Skeletal muscle tissue (tissue), 4 donors: ENCODE measurements around the gene NATD1. TPM values are rescaled to one million over a fixed set of nuclear protein-coding genes. Genes with fewer than 3 reads are reported as not detected.
"Not testable (repeated sequence)": the region's sequence is repeated elsewhere in the genome, so short reads cannot be mapped to it uniquely, and the experiment has no call there.

Source experiments
- H3K27ac ChIP-seq: one replicate; pipeline ENCODE4 v1.7.0; 2013; ENCODE audit warnings: mild to moderate bottlenecking, low read depth, low read length, inconsistent platforms
- H3K27me3 ChIP-seq, 3 donors: one replicate each; pipeline ENCODE4 v1.7.0; 2013; ENCODE audit warnings: low read length in 3 of 3; ENCODE audit not compliant: control insufficient read depth in 3 of 3, insufficient read depth in 3 of 3
- H3K36me3 ChIP-seq, 3 donors: one replicate each; pipeline ENCODE4 v1.7.0; 2013; ENCODE audit warnings: low read length in 3 of 3; ENCODE audit not compliant: control insufficient read depth in 3 of 3, insufficient read depth in 3 of 3
- H3K4me1 ChIP-seq, 3 donors: one replicate each; pipeline ENCODE4 v1.7.0; 2013; ENCODE audit warnings: low read length in 3 of 3, mild to moderate bottlenecking in 3 of 3; ENCODE audit not compliant: control insufficient read depth in 3 of 3, insufficient read depth in 3 of 3
- H3K4me3 ChIP-seq, 3 donors: one replicate each; pipeline ENCODE4 v1.7.0; 2013; ENCODE audit warnings: low read length in 3 of 3
- H3K9ac ChIP-seq, 3 donors: one replicate each; pipeline ENCODE4 v1.7.0; 2013; ENCODE audit warnings: low read length in 3 of 3, mild to moderate bottlenecking in 3 of 3, moderate library complexity in 2 of 3, low read depth in 1 of 3
- H3K9me3 ChIP-seq, 3 donors: one replicate each; pipeline ENCODE4 v1.7.0; 2013; ENCODE audit warnings: low read length in 3 of 3; ENCODE audit not compliant: control insufficient read depth in 3 of 3
- total RNA-seq: library from RNA; depleted of rRNA; stranded (reverse); fragments of >200 nt; gene quantifications from one replicate; pipeline ENCODE4 v1.2.3, GENCODE V29; 2014
- donor health status: Osteomylitis.

Gene NATD1
- total RNA-seq, 1 donor from 2014 or later = 3.7 TPM

DNA sequence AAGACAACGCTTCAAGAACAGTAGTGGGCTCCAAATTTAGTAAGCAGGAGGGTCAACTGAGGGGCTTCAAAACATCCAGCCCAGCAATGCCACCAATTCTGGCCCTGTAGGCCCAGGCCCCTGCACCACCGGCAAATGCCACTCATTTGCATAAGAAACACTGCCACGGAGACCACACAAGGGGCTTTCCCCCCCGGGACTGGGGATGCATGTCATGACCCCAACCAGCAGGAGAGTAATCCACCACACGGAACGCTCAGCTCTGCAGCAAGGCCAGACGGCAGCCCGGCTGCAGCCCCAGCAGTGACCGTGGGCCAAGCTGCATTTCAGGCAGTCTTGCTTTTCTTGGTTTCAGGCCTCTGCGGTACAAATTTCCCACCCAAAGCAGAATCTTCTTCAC lies 53.4 kb downstream of the NATD1 start:
- Histone ChIP-seq H3K9ac (peak overlapping the region in 2 of 3 donors; percentile 37 to 77), H3K27me3 (no peaks in the 10 kb centered on the region), H3K27ac (peak overlapping the region; percentile 72), H3K4me1 (peaks cover 65 to 75% (median 73%) of the 10 kb centered on the region in 3 donors), H3K36me3 (peaks cover 21 to 26% (median 22%) of the 10 kb centered on the region in 3 donors), H3K9me3 (no peaks in the 10 kb centered on the region), H3K4me3 (peak overlapping the region in 2 of 3 donors; percentile 48 to 65)

DNA sequence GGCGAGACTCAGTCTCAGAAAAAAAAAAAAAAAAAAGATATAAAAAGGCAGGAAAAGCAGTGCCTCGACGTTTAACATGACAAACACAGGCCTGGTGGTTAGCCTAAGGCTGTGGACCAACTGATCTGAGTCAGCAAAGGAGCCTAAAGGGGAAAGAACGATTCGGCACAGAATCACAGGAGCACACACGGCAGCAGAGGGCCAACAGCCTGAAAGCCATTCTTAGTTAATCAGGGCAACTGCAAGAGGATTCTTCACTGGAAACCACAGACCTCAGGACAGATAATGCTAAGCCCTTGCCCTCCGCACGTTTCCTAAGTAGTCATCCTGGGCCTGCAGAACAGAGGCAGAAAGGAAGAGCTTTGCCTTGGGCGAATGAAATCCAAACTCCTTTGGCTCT lies 53.9 kb downstream of the NATD1 start:
- Histone ChIP-seq H3K4me3 (peak overlapping the region in 1 of 3 donors; percentile 29), H3K4me1 (peaks cover 65 to 76% (median 75%) of the 10 kb centered on the region in 3 donors), H3K9me3 (no peaks in the 10 kb centered on the region), H3K27me3 (no peaks in the 10 kb centered on the region), H3K27ac (peak overlapping the region; percentile 72), H3K9ac (peak overlapping the region in 2 of 3 donors; percentile 37 to 77), H3K36me3 (peaks cover 21 to 26% (median 22%) of the 10 kb centered on the region in 3 donors)

DNA sequence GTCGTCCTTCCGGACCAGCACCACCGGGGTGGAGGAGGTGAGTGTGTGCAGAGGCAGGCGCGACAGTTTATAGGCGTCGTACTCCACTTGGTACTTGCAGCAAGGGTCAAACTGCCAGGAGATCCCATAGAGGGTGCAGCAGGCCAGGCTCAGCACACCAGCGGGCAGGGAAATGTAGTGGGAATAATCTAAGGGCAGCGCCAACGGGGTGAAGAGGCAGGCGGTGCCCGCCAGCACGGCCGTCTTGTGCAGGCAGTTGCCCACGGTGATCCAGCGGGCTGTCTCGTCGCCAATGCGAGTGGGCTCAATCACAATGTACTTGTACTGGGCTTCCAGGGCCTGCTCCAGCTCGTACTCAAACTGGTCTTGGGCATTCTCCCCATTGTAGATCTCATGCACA lies 54.8 kb downstream of the NATD1 start:
- H3K4me1 ChIP-seq = peaks cover 68 to 84% (median 80%) of the 10 kb centered on the region in 3 donors
- no peaks in the 10 kb centered on the region for H3K9me3 ChIP-seq
- no peak overlapping the region for H3K4me3 ChIP-seq
- H3K27me3 ChIP-seq = no peaks in the 10 kb centered on the region
- H3K27ac ChIP-seq = peak overlapping the region; percentile 72
- H3K9ac ChIP-seq = peak overlapping the region in 2 of 3 donors; percentile 25 to 35
- peaks cover 21 to 26% (median 22%) of the 10 kb centered on the region in 3 donors for H3K36me3 ChIP-seq

DNA sequence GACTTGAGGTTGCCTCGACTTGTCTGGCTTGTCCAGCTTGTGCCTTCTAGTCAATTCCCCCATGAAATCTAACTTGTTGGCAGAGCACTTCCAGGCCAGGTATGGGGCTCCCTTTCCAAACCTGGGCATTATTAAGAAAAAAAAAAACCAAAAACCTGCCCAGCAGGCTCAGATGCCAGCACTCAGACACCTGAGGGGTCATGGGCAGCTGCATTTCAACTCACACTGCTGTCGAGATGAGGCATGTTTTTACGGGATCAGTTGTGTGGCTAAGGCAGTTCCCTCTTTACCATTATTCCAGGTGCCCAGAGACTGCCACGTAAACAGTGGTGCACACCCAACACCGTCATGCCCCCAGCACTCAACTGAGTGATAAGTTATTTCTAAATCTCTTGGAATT lies 57.1 kb downstream of the NATD1 start:
- Histone ChIP-seq H3K27ac (no peak overlapping the region), H3K4me3 (no peak overlapping the region), H3K27me3 (no peaks in the 10 kb centered on the region), H3K9me3 (no peaks in the 10 kb centered on the region), H3K36me3 (peaks cover 17 to 25% (median 24%) of the 10 kb centered on the region in 3 donors), H3K4me1 (peaks cover 64 to 81% (median 74%) of the 10 kb centered on the region in 3 donors), H3K9ac (peak overlapping the region in 1 of 3 donors; percentile 33)

DNA sequence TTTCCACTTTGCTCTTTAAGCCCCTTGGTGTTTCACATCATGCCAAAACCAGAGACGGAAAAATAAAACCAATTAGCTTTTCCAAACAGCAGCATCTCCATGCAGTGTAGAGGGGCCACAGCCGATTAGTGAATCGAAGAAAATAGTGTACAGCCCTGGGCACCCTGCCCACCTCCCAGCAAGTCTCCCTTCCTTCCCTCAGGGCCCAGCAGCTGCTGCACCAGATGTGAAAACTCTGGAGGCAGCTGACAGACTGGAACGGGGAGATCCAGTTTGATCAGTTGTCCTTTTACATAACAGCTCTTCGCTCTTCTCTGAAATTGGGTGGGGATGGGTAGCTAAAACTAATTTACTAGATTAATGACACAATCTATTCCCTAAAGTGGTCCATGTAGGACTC lies 58.5 kb downstream of the NATD1 start:
- Histone ChIP-seq H3K9me3 (no peaks in the 10 kb centered on the region), H3K4me3 (peak overlapping the region in 1 of 3 donors; percentile 24), H3K27me3 (no peaks in the 10 kb centered on the region), H3K9ac (no peak overlapping the region), H3K4me1 (peaks cover 61 to 72% (median 66%) of the 10 kb centered on the region in 3 donors), H3K27ac (peak overlapping the region; percentile 48), H3K36me3 (peaks cover 22 to 30% (median 26%) of the 10 kb centered on the region in 3 donors)

DNA sequence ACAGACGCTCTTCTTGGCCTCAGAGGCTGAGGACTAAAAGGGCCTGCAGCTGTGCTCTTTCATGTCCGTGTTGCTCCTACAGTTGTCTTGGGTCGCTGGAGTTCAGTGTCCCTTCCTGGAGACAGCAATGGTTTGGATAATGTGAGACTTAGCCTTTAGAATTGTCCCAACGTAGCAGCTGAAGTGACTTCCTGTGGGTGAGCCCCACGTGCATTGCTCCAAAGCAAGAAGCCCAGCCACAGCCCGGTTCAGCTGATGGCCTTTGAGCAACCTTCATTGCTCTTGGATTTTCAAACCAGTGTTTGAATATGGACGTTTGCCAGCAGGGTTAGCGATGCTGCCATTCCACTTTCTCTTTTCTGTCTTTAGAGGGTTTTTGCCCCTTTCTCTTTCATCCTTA lies 59.0 kb downstream of the NATD1 start:
- H3K9ac ChIP-seq = peak overlapping the region in 2 of 3 donors; percentile 22 to 55
- no peaks in the 10 kb centered on the region for H3K27me3 ChIP-seq
- H3K27ac ChIP-seq = peak overlapping the region; percentile 48
- peaks cover 58 to 69% (median 62%) of the 10 kb centered on the region in 3 donors for H3K4me1 ChIP-seq
- H3K9me3 ChIP-seq = no peaks in the 10 kb centered on the region
- H3K4me3 ChIP-seq = peak overlapping the region in 1 of 3 donors; percentile 43
- H3K36me3 ChIP-seq = peaks cover 22 to 32% (median 26%) of the 10 kb centered on the region in 3 donors

DNA sequence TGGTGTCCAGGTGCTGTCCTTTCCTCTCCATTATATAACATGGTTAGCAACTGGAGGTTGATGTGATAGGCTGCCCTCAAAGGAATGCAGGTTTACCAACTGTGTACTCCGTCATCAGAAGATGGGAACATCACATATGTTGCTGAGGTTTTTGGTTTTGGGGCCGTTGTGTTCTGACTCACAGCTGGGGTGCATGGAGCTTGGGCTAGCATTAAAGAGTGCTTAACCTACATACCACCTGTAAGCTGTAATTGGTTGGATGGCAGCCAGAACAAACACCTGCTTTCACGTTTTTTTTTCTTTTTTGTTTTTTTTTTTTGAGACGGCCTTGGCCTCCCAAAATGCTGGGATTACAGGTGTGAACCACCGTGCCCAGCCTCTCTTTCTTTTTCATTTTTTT lies 60.2 kb downstream of the NATD1 start:
- H3K9ac ChIP-seq = no peak overlapping the region

DNA sequence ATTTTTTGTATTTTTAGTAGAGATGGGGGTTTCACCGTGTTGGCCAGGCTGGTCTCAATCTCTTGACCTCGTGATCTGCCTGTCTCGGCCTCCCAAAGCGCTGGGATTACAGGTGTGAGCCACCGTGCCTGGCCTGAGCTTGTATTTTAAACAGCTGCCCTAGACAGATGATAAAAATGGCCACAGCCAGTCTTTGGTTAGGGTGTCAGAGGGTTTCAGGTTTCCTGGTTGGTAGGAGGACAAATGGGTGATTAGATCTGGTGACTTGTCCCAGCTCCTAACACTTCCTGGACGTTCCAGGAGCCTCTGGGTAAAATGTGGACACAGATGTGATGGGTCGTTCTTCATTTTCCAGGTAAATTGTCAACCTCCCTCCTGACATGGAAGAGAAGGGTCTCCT lies 60.8 kb downstream of the NATD1 start:
- Histone ChIP-seq H3K36me3 (peaks cover 16 to 26% (median 22%) of the 10 kb centered on the region in 3 donors), H3K4me1 (peaks cover 47 to 56% (median 50%) of the 10 kb centered on the region in 3 donors)
- not testable (repeated sequence) for H3K9me3 ChIP-seq, H3K4me3 ChIP-seq, H3K27ac ChIP-seq, H3K9ac ChIP-seq, H3K27me3 ChIP-seq

More for the DNA sequence above, 60.2 kb downstream of the NATD1 start:
- H3K27ac ChIP-seq = no peak overlapping the region
- H3K4me3 ChIP-seq = no peak overlapping the region
- no peaks in the 10 kb centered on the region for H3K27me3 ChIP-seq
- H3K4me1 ChIP-seq = peaks cover 53 to 62% (median 55%) of the 10 kb centered on the region in 3 donors
- H3K36me3 ChIP-seq = peaks cover 22 to 32% (median 28%) of the 10 kb centered on the region in 3 donors
- no peaks in the 10 kb centered on the region for H3K9me3 ChIP-seq

DNA sequence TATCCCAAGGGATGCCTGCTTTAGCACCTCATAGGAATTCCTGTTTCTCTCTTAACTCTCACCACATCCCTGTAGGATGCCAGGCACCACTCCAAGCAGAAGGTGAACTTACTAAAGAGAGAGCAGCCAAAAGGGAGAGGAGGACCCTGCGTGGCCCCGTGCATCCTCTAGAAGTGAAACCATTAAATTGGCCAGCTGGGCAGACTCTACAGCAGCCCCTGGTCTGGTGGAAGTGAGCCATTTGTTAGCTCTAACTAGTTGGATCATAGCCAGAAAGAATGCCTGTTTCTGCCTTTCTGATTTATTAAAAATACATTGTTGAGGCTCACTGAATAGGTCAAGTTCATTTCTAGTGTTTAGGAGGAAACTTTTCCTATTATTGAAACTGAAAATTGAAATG lies 61.5 kb downstream of the NATD1 start:
- H3K9me3 ChIP-seq = no peaks in the 10 kb centered on the region
- H3K27me3 ChIP-seq = no peaks in the 10 kb centered on the region
- no peak overlapping the region for H3K27ac ChIP-seq
- H3K9ac ChIP-seq = no peak overlapping the region
- no peak overlapping the region for H3K4me3 ChIP-seq
- peaks cover 10 to 20% (median 17%) of the 10 kb centered on the region in 3 donors for H3K36me3 ChIP-seq
- H3K4me1 ChIP-seq = peaks cover 44 to 54% (median 49%) of the 10 kb centered on the region in 3 donors

DNA sequence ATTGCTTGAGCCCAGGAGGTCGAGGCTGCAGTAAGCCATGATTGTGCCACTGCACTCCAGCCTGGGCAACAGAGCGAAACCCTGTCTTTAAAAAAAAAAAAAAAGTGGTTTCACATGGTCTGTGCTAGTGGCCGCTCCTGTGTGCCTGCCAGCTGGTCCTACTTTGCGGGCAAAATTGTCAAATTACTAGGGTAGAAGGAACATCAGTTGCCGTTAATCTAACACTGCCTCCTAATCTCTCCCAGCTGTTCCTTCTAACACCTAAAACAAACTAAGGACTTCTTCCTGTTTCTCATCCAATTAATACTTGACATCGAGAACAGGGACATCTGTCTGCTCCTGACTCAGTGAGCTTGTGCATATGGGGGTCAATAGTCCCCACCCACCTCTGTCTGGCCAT lies 63.1 kb downstream of the NATD1 start:
- Histone ChIP-seq H3K9me3 (no peaks in the 10 kb centered on the region), H3K4me3 (no peak overlapping the region), H3K27me3 (no peaks in the 10 kb centered on the region), H3K27ac (no peak overlapping the region), H3K9ac (no peak overlapping the region), H3K36me3 (peaks cover 17 to 30% (median 20%) of the 10 kb centered on the region in 3 donors), H3K4me1 (peaks cover 47 to 50% (median 49%) of the 10 kb centered on the region in 3 donors)
